ENCODE measurements around the gene PLCB2. TPM values are rescaled to one million over a fixed set of nuclear protein-coding genes. Genes with fewer than 3 reads are reported as not detected.
A peak's percentile ranks its signal among the peaks of the same experiment; 100 is the strongest.

PLCB2 gene
- total RNA-seq, 4 donors from 2014 or later, result 0.34 to 3.0 (median 2.0) TPM

DNA sequence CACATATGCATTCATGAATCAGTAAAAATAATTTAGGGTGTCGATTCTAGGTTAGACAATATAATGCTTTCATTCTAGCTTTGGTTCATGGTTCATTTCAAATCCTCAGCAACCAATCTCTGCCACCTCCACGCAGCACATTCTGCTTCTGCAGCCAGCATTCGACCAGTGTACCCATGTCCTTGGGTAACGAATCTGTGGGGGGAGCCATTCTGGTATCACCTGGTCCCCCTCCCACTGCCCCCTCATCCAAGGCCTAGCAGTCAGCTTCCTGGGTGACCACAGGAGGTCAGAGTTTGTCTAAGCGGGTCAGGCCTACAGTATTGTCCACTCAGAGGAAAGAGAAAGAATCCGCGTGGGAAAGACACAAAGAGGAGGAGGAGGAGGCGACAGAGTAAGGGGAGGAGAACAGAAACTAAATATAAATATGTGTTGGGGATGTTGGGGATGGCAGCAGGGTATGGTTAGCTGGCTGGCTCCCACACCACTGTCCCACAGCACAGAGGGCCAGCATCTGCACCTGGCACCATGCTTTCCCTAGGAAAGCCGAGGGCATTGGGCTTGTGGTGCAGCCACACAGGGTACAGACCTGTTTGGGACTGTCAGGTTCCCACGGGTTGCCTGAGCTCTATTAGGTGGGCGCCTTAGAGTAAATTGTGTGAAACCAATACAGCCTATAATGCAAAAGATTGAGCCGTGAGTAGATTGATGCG, 56.8 kb downstream of the PLCB2 start:
- no peak for DNase-seq (ENCODE audit: low spot score in 2 of 2)

GRCh38 chr15:40250304-40250656, 57.5 kb downstream of the PLCB2 start:
- H3K36me3 ChIP-seq, result no peaks in the 10 kb centered on the region
- H3K27me3 ChIP-seq, result peaks cover 2% of the 10 kb centered on the region
- TF ChIP-seq POLR2AphosphoS5 (IDR thresholded peaks at IDR 0.05) (no peak), CTCF (IDR thresholded peaks at IDR 0.05) (no peak), POLR2A (IDR thresholded peaks at IDR 0.05) (no peak), EP300 (IDR thresholded peaks at IDR 0.05) (no peak)
- peak in 1 of 2 donors; percentile 19 for DNase-seq (ENCODE audit: low spot score in 2 of 2)
- peaks cover 70% of the 10 kb centered on the region for H3K4me1 ChIP-seq
- H3K4me3 ChIP-seq, result no peak overlapping the region
- H3K27ac ChIP-seq, result no peak overlapping the region
- no peaks in the 10 kb centered on the region for H3K9me3 ChIP-seq
- WGBS, result 64% methylated on average over 8 of the region's 8 CpGs

More for the DNA sequence above, 56.8 kb downstream of the PLCB2 start:
- H3K4me3 ChIP-seq, result no peak overlapping the region
- peaks cover 2% of the 10 kb centered on the region for H3K27me3 ChIP-seq
- TF ChIP-seq POLR2A (IDR thresholded peaks at IDR 0.05) (no peak), EP300 (IDR thresholded peaks at IDR 0.05) (no peak), POLR2AphosphoS5 (IDR thresholded peaks at IDR 0.05) (no peak), CTCF (IDR thresholded peaks at IDR 0.05) (no peak)
- peaks cover 64% of the 10 kb centered on the region for H3K4me1 ChIP-seq
- H3K27ac ChIP-seq, result no peak overlapping the region
- H3K9me3 ChIP-seq, result no peaks in the 10 kb centered on the region
- WGBS, result 85% methylated on average over 13 of the region's 13 CpGs
- H3K36me3 ChIP-seq, result no peaks in the 10 kb centered on the region

DNA sequence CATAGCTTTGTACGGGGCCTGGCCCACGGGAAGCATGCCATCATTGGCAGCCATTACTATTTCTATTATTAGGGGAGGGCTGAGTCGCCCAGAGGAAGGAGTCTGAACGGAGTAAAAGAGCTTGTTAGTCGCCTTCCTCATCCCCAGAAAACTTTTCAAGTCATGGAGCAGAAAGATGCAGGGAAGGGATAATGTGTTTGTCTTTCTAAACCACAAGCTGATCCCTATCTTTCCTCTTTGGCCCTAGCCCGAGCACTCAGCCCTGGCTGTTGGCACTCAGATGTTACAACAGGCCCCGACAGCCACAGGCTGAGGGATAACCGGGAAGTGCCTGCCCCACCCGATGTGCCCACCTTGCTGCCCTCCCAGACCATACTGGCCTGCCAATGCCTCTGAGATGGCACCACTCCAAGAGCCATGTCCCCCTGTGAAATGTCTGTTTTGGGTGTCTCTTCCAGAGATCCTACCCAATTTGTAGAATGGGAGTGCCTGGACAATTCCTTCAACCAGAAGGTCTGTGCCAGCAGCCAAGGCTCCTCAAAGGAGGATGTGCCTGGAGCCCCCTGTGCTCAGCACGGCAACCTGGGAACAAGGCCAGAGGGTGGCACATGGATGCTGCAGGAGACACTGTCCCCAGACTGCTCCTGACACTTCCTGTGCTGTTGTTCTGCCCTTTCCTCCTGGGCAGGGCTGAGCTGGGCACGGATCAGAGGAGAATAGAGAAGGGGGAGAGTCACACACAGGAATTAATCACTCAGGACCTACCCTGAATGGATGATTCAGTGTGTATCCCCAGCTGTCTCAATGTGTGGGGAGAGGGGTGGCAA, 58.0 kb downstream of the PLCB2 start:
- peaks cover 2% of the 10 kb centered on the region for H3K27me3 ChIP-seq
- H3K36me3 ChIP-seq, result no peaks in the 10 kb centered on the region
- H3K4me3 ChIP-seq, result no peak overlapping the region
- peaks cover 76% of the 10 kb centered on the region for H3K4me1 ChIP-seq
- TF ChIP-seq EP300 (IDR thresholded peaks at IDR 0.05) (no peak), POLR2AphosphoS5 (IDR thresholded peaks at IDR 0.05) (no peak), CTCF (IDR thresholded peaks at IDR 0.05) (no peak), POLR2A (IDR thresholded peaks at IDR 0.05) (no peak)
- H3K27ac ChIP-seq, result peak overlapping the region; percentile 58
- no peaks in the 10 kb centered on the region for H3K9me3 ChIP-seq
- DNase-seq (ENCODE audit: low spot score in 2 of 2), result peak in 1 of 2 donors; percentile 54
- WGBS, result 38% methylated on average over 10 of the region's 11 CpGs

- Histone ChIP-seq H3K9me3 (no peaks in the 10 kb centered on the region), H3K4me1 (peaks cover 80% of the 10 kb centered on the region), H3K27me3 (no peaks in the 10 kb centered on the region), H3K4me3 (no peak overlapping the region), H3K36me3 (no peaks in the 10 kb centered on the region), H3K27ac (no peak overlapping the region)
- DNase-seq (ENCODE audit: low spot score in 2 of 2), result peak; percentile 56 to 64
- 90% methylated on average over 10 of the region's 17 CpGs for WGBS
- TF ChIP-seq POLR2A (IDR thresholded peaks at IDR 0.05), result no peak
- no peak for TF ChIP-seq POLR2AphosphoS5 (IDR thresholded peaks at IDR 0.05)
- TF ChIP-seq EP300 (IDR thresholded peaks at IDR 0.05), result no peak
- TF ChIP-seq CTCF (IDR thresholded peaks at IDR 0.05), result no peak
Observed at GRCh38 chr15:40248006-40248783, 59.5 kb downstream of the PLCB2 start.

Data from suprapubic skin (tissue), 4 donors.